ENCODE measurements around the gene ATP5ME.

ATP5ME gene

GRCh38 chr4:683982-684622 lies 10.0 kb upstream of the ATP5ME start:
- TF ChIP-seq CTCF (IDR thresholded peaks at IDR 0.05; ENCODE audit: insufficient read depth, low read length, missing control alignments) = peak; percentile 89
- no peak for DNase-seq (ENCODE audit: low read depth, low spot score)
- CTCF ChIA-PET = interaction anchor here (0.7 to 2.3 kb wide), 8 partner anchors 8 to 303 kb away, joined by 3 to 25 read pairs (median 4); partner anchors contain the start of genes ATP5ME, IDUA and MYL5
- POLR2A ChIA-PET = interaction anchor here (1.4 kb wide), 1 partner anchor 10 kb away, joined by 3 read pairs; the partner anchor contains the start of genes ATP5ME and MYL5
- H3K4me3 ChIP-seq (ENCODE audit: low read depth, low read length) = no peak overlapping the region

- no peak for DNase-seq (ENCODE audit: low read depth, low spot score)
- POLR2A ChIA-PET = interaction anchor here (1.4 kb wide), 1 partner anchor 9 kb away, joined by 3 read pairs; the partner anchor contains the start of genes ATP5ME and MYL5
- TF ChIP-seq CTCF (IDR thresholded peaks at IDR 0.05; ENCODE audit: insufficient read depth, low read length, missing control alignments) = no peak
- H3K4me3 ChIP-seq (ENCODE audit: low read depth, low read length) = no peak overlapping the region
- CTCF ChIA-PET = interaction anchor here (0.7 to 2.3 kb wide), 5 partner anchors 8 to 304 kb away, joined by 3 to 25 read pairs (median 5); partner anchors contain the start of genes ATP5ME, IDUA and MYL5
These were observed 9.3 kb upstream of the ATP5ME start for GRCh38 chr4:683247-683897.

GRCh38 chr4:682490-683172 lies 8.6 kb upstream of the ATP5ME start:
- DNase-seq (ENCODE audit: low read depth, low spot score) = no peak
- CTCF ChIA-PET = no interaction called here
- POLR2A ChIA-PET = no interaction called here
- no peak overlapping the region for H3K4me3 ChIP-seq (ENCODE audit: low read depth, low read length)
- no peak for TF ChIP-seq CTCF (IDR thresholded peaks at IDR 0.05; ENCODE audit: insufficient read depth, low read length, missing control alignments)

- no peak for DNase-seq (ENCODE audit: low read depth, low spot score)
- TF ChIP-seq CTCF (IDR thresholded peaks at IDR 0.05; ENCODE audit: insufficient read depth, low read length, missing control alignments) = no peak
- CTCF ChIA-PET = no interaction called here
- peak overlapping the region; percentile 6; the same call in 1 of the 2 replicates for H3K4me3 ChIP-seq (ENCODE audit: low read depth, low read length)
- POLR2A ChIA-PET = no interaction called here
These were observed 7.8 kb upstream of the ATP5ME start for GRCh38 chr4:681736-682451.

GRCh38 chr4:680928-681645 lies 7.0 kb upstream of the ATP5ME start:
- no peak for DNase-seq (ENCODE audit: low read depth, low spot score)

More at GRCh38 chr4:680928-681645, 7.0 kb upstream of the ATP5ME start:
- H3K4me3 ChIP-seq (ENCODE audit: low read depth, low read length) = peak overlapping the region; percentile 65
- ChIA-PET POLR2A (no interaction called here), CTCF (no interaction called here)
- TF ChIP-seq CTCF (IDR thresholded peaks at IDR 0.05; ENCODE audit: insufficient read depth, low read length, missing control alignments) = no peak
